ENCODE measurements around the gene FBXL5.

DNA sequence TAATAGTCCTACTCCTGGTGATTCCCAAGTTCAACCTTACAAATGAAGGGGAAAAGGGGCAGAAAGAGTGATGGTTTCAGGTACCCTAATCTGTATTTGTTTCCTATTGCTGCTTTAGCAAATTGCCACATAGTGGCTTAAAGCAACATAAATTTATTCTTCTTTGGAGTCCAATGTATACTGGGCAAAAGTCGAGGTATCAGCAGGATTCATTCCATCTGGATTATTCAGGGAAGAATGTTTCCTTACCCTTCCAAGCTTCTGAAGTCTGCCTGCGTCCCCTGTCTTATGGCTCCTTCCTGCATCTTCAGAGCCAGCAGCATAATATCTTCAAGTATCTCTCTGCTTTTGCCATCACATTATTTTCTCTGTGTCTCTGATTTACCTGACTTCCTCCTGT, 37.4 kb upstream of the FBXL5 start:
- TF ChIP-seq, protein P1, sequence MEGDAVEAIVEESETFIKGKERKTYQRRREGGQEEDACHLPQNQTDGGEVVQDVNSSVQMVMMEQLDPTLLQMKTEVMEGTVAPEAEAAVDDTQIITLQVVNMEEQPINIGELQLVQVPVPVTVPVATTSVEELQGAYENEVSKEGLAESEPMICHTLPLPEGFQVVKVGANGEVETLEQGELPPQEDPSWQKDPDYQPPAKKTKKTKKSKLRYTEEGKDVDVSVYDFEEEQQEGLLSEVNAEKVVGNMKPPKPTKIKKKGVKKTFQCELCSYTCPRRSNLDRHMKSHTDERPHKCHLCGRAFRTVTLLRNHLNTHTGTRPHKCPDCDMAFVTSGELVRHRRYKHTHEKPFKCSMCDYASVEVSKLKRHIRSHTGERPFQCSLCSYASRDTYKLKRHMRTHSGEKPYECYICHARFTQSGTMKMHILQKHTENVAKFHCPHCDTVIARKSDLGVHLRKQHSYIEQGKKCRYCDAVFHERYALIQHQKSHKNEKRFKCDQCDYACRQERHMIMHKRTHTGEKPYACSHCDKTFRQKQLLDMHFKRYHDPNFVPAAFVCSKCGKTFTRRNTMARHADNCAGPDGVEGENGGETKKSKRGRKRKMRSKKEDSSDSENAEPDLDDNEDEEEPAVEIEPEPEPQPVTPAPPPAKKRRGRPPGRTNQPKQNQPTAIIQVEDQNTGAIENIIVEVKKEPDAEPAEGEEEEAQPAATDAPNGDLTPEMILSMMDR (conservative IDR thresholded peaks at IDR 0.05 in 1 of 2, IDR thresholded peaks at IDR 0.05 in 1 of 2; ENCODE audit: low read depth in 1 of 2, low read length in 2 of 2), result no peak
- TF ChIP-seq EZH2 (IDR thresholded peaks at IDR 0.05; ENCODE audit: low read length, missing control alignments), result no peak

All from fibroblast of lung (primary cell).